Non-pigmented ciliary epithelial cell (primary cell): ENCODE results near the gene EFCAB5.
"Not testable (repeated sequence)": the region's sequence is repeated elsewhere in the genome, so short reads cannot be mapped to it uniquely, and the experiment has no call there.

Experiments used
- DNase-seq: peaks from one replicate; pipeline ENCODE4 v3.0.0-alpha.2; 2010; ENCODE audit warnings: low read depth

Gene EFCAB5

DNA sequence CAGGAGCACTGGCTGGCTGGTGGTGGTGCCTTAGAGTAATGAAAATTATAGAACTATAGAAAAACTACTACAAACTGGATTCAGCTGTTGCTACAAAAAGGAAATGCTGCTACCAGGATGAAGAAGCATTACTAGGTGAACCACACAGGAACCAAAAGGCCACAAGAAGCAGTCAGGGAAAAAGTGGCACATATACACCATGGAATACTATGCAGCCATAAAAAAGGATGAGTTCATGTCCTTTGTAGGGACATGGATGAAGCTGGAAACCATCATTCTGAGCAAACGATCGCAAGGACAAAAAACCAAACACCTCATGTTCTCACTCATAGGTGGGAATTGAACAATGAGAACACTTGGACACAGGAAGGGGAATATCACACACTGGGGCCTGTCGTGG is 5.5 kb upstream of the EFCAB5 start:
- DNase-seq, result not testable (repeated sequence)

DNA sequence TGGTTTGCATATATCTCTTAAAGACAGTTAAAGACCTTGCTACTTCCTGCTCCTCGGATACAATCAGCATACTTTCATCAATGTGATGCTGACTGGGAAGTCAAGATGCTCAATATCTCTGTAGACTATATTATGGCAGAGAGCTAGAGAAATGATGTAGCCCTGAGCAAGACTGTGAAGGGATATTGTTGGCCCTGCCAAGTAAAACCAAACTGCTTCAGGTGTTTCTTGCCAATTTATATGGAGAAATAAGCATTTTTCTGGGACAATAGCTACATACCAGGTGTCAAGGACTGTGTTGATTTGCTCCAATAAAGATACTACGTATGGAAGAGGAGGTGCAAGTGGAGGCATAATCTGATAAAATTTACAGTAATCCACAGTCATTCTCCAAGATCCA is 4.7 kb upstream of the EFCAB5 start:
- DNase-seq, result no peak

DNA sequence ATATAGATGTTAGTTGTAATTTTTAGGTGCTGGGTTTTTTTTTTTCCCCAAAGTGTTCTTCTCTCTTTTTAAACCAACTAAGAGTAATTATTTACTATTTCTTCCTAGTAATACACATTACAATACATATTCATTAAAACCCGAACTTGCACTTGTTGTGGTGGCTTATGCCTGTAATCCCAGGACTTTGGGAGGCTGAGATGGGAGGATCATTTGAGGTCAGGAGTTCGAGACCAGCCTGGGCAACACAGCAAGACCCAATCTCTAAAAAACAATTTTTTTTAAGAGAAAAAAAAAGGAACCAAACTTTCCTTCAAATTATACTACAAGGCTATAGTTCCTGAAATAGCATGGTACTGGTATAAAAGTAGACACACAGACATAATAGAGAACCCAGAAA is 3.8 kb downstream of the EFCAB5 start:
- no peak for DNase-seq

DNA sequence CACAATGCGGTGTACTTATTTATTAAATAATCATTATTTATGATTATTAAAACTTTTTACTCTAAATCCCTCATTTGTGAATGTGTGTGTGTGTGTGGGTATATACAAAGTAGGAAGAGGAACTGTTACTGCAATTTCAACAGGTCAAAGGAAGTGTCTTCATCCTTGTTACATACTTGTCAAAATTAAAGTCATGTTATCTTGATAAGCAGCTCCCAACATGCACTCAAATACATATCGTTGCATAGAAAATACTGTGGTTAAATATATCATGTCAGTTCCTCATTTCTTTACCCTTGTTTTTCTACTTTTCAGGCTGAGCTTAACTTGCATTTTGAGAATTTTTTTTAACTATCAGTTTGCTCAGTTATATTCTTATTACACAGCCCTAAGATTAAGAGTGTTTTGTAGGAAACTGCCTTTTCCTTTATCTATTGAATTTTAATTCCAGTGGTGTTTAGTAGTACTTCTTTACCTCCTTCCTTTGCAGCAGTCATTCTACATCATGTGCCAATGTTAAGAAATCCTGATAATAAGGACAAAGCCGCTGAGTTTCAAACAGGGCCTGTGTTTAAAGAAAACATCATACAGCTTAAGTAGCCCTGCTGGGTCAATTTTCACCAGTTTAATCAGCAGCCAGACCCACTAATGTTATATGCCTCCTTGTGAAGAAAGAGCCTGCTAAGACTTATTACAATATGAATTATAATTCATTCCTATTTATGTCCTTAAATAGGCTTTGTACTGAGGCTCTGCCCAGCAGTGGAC is 7.2 kb downstream of the EFCAB5 start:
- DNase-seq, result no peak

DNA sequence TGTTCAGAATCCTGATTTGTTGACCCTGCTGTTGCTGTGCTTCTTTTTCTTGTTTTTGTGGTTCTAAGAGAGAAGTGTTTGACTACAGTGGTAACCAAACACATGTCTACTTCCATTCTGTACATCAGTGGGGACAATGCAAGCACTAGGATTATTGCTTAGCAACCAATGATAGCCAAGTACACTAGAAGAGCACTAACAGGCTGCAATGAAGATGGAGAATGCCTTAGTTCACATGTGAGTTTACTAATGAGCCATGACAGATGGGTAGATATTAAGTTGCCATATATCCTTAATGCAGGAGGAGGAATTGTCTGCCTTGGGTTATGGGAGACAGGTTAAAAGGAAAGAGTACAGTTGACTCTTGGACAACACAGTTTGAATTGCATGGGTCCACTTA is 8.3 kb downstream of the EFCAB5 start:
- DNase-seq, result no peak

DNA sequence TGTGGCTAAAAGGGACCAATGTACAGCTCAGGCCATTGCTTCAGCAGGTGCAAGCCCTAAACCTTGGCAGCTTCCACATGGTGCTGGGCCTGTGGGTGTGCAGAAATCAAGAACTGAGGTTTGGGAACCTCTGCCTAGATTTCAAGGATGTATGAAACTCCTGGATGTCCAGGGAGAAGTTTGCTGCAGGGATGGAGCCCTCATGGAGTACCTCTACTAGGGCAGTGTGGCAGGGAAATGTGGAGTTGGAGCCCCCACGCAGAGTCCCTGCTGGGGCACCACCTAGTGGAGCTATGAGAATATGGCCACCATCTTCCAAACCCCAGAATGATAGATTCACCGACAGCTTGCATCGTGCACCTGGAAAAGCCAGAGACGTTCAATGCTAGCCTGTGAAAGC is 13.0 kb downstream of the EFCAB5 start:
- DNase-seq, result no peak

DNA sequence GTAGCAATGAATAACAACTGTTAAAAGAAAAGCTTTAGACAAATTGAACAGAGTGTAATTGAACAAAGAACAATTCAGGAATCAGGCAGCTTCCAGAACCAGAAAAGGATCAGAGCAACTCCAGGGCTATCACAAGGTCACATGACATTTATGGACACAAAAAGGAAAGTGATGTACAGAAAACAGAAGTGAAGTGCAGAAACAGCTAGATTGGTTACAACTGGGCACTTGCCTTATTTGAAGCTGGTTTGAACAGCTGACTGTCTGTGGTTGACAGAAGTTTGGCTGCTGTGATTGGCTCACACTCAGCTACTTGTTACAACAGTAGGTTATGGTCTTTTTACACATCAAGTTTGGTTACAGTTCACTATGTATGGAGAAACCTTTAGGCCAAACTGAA is 14.8 kb downstream of the EFCAB5 start:
- no peak for DNase-seq

DNA sequence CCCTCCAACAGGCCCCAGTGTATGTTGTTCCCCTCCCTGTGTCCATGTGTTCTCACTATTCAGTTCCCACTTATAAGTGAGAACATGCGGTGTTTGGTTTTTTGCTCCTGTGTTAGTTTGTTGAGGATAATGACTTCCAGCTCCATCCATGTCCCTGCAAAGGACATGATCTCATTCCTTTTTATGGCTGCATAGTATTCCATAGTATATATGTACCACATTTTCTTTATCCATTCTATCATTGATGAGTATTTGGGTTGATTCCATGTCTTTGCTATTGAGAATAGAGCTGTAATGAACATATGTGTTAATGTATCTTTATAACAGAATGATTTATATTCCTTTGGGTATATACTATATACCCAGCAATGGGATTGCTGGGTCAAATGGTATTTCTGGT is 16.1 kb downstream of the EFCAB5 start:
- not testable (repeated sequence) for DNase-seq

DNA sequence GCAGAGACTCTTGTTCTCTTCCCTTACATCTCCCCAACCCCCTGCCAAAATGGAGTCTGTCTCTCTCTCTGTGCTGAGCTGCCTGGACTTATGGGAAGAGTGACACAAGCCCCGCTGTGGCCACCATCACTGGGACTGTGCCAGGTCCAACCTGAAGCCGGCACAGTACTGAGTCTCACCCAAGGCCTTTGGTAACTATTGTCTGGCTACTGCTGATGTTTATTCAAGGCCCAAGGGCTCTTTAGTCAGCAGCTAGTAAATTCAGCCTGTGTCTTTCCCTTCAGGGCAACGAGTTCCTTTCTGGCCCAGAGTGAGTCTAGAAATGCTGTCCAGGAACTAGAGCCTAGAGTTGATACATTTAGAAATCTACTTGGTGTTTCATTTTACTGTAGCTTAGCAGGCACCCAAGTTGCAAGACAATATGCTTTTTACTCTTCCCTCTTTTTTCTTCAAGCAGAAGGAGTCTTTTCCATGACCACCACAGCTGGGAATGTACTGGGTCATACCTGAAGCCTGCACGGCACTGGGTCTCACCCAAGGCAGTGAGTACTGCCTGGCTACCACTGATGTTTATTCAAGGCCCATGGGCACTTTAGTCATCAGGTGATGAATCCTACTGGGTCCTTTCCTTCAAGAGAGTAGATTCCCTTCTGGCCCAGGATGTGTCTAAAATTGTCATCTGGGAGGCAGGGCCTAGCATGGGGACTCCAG is 17.7 kb downstream of the EFCAB5 start:
- DNase-seq, result no peak

DNA sequence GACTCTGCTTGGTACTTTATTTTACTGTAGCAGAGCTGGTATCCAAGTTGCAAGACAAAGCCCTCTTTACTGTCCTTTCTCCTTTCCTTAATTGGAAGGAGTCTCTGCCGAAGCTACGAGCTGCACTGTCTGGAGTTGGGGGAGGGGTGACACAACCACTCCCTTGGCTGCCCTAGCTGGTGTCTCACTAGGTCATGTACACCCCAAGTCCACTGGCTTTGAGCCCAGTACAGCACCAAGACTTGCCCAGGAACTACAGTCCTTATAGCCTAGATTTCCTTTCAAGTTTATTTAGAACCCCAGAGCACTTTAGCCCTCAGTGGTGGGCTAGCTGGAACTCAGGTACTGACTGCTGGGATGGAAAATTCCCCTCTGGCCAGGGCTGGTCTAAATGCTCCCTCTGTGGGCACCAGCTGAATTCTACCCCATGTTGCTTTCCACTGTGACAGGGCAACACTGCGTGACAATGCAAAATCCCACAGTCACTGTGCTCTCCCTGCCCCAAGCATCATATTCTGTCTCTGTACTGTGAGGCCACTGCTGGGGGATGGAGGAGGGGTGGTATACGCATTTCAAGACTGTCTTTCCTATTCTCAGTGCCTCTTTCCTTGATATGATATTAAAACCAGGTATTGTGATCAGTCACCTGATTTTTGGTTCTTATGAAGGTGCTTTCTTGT is 18.4 kb downstream of the EFCAB5 start:
- no peak for DNase-seq

DNA sequence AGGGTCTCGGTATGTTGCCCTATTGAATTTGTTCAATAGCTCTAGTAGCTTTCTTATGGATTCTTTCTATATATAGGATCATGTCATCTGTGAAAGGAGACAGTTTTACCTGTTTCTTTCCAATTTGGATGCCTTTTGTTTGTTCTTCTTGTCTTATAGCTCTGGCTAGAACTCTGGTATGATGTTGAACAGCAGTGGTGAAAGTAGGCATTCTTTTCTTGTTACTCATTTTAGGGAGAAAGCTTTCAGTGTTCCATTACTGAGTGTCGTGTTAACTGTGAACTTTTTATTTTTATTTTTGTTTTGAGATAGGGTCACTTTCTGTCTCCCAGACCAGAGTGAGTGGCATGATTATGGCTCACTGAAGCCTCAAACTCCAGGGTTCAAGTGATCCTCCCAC is 21.2 kb downstream of the EFCAB5 start:
- no peak for DNase-seq

DNA sequence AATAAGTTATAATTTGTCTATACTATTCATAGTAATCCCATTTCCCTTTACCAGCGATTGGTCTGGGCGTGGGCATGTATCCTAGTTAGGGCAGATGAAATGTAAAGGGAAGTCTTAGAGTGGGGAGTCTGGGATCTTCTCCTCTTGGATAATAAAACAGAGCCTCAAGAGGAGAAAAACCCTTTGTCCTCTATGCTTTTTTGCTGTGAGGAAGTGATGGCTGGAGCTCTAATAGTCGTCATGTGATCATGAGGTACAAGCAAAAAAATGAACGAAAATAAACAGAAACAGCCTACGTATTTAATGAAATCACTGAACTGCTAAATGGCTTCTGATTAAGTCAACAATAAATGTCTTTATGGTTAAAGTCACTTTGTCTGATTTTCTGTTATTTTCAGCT is 26.8 kb downstream of the EFCAB5 start:
- peak; percentile 2 for DNase-seq

DNA sequence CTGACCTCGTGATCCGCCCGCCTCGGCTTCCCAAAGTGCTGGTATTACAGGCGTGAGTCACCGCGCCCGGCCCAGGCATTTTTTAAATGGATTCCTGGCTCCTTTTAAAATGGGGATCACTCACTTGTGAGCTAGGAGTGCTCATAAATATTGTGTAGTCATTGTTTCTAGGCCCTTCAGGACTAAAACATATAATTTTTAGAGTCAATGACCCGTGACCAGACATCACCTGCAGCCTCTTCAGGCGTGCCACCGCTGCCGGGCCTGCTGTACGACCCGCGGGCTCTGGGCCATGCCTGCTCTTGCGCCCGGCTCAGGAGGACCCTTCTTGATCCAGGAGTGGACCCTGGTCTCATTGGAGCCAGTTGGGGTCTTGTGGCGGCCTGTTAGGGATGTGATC is 30.8 kb downstream of the EFCAB5 start:
- no peak for DNase-seq

DNA sequence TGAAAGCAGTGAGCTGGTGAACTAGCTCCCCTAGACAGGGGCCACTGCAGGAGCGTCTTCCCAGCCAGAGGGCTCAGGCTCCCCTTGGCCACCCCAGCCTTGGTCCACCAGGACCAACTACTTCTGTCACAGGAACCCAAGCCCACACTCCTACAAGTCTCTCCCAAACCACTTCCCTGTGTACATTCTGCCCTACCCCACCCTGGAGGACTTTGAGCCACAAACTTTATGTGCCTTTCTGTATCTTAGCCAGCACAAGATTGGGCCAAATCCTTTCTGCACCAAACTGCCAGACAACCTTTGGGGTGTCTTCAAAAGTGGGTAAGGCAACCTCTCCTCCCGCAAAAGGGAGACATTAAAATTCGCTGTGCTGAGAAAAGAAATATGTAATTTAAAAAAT is 31.6 kb downstream of the EFCAB5 start:
- DNase-seq, result no peak

DNA sequence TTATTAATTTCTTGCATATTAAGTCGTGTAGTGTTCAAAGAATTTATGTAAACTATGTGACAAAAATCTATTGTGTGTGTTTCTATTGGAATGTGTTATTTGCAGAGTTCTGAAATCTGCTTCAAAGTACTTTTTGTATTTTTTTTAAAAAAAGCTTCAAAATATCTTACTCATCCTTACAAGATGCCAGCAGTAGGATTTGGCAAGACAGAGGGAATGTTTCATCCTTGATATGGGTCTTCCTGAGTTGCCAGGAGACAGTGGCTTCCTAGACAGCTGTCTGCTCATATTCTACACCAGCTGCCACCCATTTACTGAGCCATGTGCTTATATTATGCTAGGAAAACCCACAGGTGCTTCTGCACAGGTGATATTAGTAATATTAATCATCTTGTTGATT is 36.4 kb downstream of the EFCAB5 start:
- peak; percentile 4 for DNase-seq

DNA sequence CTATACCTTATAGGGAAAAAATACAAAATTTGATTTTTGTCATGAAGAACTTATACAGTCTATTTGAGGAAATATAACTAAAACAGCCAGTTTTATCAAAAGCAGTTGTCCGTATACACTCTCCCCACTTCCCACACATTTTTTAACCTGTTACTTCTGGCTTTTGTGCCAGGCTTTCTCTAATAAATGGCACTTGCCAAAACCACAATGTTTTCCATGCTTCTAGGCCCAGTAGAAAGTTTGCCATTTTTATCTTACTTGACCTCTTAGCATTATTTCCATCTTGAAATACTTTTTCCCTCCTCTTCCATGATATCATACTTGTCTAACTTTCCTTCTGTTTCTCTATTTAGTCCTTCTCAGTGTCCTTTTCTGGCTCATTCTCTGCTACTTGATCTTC is 38.8 kb downstream of the EFCAB5 start:
- no peak for DNase-seq

DNA sequence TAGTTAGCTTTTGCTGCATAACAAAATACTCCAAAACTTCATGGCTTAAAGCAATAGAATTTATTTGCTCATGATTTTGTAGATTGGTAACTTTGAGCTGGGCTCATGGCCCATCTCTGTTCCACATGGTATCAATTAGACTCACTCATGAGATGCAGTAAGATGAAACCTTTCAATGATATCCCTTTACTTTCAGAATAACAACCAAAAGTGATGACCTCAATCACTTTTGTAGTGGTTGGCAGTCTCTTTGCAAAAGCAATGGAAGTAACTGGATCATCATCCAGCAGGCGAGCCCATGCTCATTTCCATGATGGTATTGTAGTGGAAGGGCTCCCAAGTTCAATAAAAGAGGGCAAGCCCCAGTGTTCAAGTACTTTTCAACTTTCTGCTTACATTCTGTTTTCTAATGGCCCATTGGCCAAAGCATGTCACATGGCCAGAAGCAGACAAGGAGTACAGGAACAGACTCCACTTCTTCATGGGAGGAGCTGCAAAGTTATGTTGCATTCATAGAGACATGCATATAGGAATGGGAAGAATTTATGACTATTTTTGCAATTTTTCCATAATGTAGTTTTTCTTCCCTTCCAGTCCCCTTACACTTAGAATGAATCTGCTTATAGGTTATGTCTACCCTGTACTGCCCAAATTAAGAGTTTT is 41.7 kb downstream of the EFCAB5 start:
- no peak for DNase-seq

DNA sequence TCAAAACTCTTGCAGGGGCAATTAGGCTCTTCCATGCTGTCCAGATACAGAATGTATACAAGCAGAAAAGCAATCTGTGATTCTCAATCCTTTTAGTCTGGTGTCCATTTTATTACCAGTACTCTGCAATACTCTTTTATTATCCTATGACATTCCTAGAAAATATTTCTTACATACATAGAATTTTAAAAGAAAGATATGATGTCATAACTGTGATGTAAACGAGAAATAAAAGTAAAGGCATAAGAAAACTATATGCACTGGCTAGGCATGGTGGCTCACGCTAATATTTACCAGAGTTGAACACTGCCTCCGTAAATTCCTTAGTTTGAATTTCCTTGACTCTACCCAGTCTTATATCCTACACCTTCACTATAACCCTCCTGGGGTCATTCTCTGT is 55.0 kb downstream of the EFCAB5 start:
- DNase-seq, result no peak

DNA sequence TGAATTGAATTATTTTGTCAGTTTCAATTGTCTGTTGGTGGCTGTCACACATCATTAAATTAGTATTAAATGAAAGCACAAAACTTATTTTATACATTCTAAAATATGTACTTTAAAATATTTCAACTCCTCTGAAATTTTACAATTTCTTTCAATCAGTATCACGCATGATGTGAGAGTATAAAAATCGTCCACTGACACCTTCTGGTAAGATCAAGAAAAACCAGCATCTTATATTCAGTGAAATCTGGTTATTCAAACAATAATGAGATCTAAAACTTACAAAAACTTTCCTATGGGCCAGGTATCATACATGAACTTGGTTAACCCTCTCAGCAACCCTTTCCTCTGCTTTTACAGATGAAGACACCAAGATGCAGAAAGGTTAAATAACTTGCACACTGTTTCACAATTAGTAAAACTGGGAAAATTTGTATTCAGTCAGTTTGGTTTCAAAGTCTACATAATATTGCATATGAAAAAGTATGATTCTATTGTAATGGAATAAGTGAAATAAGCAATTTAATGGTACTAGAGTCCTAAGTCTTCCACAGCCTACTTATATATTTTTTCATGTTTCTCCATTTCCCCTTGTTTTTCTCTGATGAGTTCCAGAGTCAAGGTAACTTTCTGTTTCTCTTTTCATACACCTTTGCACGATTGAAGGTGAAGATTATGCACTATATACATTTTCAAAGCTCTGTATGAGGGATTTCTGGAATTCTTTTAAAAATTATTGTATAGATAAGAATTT is 58.7 kb downstream of the EFCAB5 start:
- DNase-seq, result no peak

DNA sequence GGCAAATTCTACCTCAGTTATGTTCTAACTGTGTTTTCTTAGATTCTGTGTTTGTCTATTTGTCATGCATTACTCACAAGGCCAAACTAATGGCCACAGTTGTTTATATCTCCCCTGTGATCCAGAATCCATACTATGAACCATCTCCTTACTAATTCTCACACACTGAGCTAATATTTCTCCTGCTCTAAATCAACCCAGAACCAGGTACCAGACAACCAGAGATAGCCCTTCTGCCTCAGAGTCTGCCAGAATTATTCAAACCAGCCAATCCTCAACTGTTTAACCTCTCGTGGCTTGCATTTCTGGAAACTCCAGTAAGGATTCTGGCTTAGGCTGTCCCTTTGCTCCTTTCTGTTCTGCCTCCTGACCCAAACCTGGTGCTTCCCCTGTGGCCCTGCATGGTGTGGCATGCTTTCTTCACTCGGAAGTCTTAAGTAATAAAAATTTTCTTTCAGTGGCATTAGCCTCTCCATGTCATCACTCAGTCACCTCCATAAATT is 59.4 kb downstream of the EFCAB5 start:
- DNase-seq, result peak; percentile 4

DNA sequence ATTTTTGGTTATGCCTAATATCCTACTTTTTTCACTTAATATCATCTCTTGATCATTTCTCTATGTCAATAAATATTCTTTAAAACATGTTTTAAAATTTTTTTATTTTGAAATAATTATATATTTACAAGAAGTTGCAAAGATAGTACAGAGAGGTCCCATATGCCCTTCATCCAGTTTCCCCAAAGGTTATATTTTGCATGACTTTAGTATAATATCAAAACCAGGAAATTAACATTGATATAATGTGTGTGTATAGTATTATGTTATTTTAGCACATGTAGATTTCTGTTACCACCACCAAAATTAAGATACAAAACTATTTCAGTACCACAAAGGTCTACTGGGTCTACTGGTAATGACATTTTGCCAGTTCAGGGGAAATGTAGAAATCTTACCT is 60.7 kb downstream of the EFCAB5 start:
- DNase-seq, result no peak
